Occipital lobe (tissue), 2 donors: ENCODE data around the gene MYO1D. TPM values are rescaled to one million over a fixed set of nuclear protein-coding genes. Genes with fewer than 3 reads are reported as not detected.

Experiments used
- DNase-seq: peaks from one replicate; lab custom pipeline; 2025; lab: John Stamatoyannopoulos, UW
- total RNA-seq: library from RNA; depleted of rRNA; stranded (reverse); fragments of >200 nt; gene quantifications from one replicate; pipeline ENCODE4 v1.2.3, GENCODE V29; 2014

MYO1D gene
- total RNA-seq, 1 donor from 2014 or later, result 61.0 TPM

DNA sequence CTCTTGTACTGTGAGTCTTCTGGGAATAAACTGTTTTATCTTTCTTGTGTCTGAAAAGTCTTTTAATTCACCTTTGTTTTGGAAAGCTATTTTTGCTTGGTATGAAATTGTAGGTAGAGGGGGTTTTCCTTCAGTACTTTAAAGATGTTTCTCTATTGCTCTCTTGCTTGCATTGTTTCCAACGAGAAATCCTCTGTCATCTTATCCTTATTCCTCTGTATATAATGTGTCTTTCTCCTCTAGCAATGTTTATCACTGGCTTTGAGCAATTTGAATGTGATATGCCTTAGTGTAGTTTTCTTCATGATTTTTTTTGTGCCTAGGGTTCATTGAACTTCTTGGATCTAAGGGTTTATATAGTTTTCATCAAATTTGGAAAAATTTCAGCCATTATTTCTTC lies 293.9 kb downstream of the MYO1D start:
- no peak for DNase-seq

DNA sequence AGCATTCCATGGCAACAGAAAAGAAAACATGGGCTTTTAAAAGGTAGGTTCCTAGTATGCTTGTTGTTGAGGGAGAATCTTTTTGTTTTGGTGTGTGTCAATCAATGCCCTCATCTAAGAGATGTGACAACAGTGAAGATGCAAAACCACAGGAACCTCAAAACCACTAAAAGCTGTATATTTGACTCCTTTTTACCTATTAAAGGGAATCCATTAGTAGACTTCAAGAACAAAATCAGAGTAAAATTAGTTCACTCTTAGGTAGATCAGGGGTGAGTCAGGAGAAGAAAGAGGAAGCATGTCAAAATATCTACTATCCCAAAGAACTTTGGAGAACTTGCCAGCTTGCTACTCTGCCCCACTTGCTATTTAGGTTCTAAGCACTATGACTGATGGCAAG lies 301.1 kb downstream of the MYO1D start:
- DNase-seq, result no peak

DNA sequence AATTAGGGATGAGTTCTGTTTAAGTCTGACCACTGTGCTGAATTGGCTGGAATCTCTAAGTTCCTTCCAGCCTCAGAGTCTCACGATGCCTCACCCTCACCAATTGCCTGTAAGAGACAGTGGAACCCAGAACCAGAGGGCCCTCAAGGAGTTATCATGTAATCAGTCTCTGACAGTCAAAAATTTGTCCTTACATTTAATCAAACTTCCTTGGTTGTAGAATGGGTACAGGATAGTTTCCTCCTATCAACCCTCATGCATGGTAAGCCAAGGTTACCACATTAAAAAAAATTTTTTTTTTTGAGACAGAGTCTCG lies 306.9 kb downstream of the MYO1D start:
- no peak for DNase-seq

DNA sequence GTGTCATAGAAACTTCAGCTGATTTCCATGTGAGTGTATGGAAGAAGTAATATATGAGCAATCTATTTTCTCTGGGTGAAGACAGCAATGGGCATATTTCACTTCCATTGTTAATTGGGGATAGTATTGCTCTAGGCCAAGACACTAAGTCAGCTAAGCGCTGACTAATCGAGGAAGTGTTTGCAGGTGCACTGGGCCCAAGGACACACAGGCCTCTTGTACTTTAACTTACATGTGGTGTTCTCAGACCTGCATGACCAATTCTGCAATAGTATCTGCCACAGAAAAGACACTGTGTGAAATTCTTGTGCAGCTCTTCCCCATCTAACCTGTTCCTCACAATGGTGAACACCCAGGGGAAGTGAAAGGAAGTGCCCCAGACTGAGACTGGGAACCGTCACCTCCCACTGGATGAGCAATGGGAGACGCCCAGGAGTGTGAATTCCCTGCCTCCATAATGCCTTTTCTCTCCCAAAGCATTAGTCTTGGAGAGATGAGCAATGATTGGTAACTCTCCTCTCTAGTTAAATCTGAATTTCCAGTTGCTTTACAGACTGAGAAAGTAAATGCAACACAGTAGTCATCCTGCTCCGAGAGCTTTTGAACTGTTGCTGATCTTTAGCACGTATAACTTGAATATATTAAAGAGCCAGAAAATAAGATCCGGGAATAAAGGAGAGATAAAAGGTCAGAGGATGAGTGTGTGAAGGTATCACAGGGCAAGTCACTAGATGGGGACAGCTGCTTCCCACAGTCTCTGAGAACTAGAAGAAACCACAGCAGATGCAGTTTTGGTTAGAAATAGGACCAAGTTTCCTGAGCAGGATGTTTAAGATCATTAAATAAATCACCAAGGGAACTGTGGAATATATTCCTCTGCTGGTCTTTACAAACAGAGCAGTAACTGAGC lies 307.5 kb downstream of the MYO1D start:
- no peak for DNase-seq

DNA sequence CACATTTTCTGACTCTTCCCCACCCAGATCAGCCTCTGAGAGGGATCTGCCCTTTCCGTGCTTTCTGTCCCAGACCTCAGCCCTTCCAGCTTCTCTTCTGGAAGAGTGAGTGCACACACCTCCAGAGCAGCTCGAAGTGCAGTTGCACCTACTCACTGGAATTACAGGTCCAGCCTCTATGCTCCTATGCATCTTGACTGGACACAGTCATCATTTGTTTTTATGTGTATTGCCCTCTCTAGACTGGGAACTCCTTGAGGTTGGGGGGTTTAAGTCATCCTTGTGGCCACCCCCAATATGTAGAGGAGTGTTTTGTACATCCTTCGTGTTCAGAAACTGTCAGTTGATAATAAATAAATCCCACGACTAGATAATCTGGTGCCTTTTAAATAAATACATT lies 308.2 kb downstream of the MYO1D start:
- no peak for DNase-seq

DNA sequence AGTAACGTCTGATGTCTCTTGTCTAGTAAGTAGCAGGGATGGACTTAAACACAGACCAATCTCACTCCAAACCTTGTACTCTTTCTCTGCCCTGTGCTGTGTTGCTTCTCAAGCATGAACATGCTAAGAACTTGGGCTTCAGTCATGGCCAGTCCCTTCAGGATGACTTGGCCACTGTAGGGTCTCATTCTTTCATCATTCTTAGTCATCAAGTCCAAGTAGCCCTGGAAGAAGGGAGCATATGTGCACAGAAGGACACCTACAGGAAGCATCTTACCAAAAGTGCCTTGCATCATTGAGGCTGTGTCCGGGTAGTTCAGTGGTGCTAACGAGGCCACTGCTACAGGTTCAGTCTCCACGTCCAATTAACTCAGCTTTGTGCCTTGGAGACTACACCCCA lies 309.4 kb downstream of the MYO1D start:
- DNase-seq, result no peak

DNA sequence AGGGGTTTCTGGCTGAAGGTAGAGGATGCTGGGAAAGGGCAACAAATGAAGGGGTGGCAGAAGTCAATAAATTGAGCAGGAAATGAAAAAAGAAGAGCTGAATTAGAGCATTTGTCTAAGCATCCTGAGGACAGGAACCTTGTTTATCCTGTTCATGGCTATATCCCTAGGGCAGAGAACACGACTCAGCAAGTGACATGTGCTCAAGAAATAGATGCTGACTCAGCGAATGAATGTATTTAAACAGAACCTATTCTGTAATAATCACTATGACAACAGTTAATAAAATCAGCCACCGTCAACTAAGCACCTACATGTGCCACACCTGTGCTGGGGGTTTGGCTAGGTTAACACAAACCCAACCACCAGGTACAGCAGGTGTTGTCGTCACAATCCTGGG lies 309.8 kb downstream of the MYO1D start:
- no peak for DNase-seq

DNA sequence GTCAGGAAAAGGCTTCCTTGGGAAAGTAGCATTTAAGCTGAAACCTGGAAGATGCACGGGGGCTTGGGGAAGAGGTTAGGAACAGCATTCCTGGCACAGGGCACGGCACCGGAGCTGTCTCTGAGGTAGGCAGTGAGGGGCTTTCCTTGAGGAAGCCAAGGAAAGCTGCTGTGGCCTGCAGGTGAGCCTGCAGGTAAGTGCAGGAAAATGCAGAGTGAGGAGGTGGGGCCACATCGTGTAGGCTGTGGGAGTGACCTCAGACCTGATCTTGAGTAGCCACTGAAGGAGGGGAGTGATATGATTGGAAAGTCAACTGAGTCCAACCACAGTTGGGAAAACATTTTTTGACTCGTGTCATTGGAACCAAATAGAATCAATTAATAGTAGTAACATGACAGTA lies 310.6 kb downstream of the MYO1D start:
- DNase-seq, result no peak

DNA sequence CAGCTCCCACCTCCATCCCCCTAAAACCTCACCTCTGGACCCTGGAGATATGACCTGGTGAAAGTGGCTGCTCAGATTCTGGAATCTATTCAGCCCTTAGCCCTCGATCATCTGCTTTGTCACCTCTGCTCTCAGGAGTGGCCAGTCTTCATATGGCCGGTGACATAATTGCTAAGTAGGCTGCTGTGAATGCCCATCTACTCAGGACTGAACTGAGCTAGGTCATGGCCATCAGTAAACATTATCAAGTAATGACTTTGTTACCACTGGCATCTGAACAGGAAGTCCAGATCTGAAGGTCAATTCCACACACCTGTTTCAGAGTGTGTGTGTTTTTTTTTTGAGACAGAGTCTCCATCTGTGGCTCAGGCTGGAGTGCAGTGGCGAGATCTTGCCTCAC lies 311.5 kb downstream of the MYO1D start:
- no peak for DNase-seq

DNA sequence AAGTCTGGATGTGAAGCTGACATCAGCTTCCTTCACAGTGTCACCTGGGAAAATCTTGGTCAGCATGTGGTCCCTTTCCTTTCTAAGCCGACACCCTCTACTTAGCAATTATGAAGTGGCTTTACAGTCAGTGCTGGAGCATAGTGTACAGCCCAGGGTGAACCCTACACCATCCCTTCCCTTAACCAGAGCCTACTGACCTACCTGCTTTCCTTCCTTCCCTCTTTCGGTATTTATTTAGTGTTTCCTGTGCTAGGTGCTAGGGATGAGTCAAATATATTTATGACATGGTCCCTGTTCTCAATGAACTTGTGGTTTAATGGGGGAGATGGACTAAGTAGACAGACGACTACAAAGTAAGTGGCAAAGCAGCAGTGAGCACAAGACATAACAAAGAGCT lies 312.6 kb downstream of the MYO1D start:
- no peak for DNase-seq

DNA sequence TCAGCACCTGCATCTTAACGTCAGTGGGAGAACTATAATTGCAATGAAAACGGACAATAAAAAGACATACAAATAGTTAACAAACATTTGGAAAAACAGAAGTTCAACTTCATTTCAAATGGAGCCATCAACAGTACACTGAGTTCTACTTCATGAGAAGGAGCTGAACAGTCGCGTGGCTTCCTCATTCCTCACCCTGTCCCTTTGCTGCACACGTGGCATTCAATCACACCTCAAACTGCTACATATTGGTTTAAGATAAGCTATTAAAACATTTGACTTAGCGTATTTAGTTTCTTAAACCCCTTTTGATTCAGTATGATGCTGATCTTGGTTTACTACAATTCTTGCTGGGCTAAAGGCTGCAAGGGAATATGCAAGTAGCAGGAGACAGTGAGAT lies 313.3 kb downstream of the MYO1D start:
- no peak for DNase-seq

DNA sequence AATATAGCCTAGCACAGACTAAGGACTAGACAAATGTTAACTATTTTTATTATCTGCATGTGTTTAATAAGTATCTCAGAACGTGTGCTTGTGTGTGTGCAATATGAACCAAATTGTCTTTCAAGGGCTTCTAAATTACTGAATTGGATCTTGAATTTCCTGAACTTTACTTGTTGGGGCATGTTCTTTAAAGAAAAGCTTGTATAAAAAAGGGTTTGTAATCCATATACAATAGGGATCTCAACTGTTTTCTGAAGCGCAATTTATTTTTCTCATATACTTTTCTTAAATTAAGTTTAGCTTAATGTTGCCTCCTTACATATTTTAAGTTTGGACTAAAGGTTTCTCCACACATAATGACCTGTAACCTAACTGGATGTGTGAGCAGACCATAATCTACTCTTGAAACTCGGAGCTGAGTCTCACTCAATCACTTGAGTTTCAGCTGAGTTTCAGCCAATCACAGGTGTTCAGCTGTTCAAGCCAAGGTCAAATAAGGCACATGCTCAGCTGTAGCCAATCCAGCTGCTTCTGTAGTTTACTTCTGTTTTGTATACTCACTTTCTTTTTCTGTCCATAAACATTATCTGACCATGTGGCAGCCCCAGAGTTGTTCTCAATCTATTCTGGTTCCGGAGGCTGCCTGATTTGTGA lies 317.8 kb downstream of the MYO1D start:
- no peak for DNase-seq

DNA sequence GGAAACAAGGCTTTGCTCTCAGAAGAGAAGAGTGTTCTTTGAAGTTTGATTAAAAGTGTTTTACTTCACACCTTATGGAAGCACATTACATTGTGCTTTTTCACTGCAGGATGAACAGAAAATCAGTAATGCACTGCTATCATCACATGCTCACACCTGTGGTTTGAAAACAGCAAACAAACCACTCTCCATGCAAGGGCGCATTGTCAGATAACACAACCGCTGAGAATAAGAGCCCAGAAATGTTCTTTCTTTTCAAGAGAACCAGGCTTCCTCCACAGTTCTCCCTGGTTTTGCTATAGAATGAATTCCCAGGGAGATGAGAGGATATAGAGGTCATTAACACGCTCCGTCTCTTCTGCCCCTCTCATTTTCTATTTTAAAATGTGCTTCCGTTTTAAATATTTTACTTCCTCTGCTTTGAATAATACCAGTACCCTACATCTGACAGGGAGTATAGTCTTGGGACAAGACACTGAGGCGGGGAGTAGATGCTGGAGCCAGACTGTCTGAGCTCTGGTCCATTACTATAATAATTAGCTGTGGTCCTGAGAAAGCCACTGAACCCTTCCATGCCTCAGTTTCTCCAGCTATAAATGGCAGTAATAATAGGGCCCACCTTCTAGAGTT lies 318.5 kb downstream of the MYO1D start:
- no peak for DNase-seq

DNA sequence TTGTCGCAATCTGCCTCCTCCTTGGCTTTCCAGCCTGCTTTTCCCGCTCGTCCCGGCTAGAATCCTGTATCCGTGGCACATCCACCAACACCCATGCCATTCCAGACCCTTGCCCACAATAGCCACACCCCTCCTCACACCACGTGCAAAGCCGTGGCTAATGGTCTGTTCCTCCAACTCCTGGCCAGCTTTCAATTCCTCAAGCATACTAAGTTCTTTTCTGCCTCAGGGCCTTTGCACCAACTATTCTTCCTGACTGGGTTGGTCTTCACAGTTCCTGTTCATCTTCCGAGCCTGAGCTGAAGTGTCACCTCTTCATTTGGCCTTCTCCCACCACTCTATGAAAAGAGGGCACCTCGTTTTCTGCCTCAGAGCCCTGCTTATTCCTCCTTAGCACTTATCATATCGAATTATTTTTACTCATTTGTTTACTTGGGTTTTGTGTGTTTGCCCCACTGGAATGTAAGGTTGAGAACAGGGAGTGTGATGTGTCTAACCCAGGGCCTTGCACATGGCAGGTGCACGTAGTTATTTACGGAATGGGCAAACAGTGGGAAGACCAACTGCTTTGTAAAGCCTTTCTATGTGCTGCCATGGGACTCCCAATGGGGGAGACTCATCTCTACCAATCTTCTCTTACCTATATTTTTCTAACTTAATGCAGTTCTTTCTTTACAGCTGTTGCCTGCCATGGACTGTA lies 321.2 kb downstream of the MYO1D start:
- DNase-seq, result no peak

DNA sequence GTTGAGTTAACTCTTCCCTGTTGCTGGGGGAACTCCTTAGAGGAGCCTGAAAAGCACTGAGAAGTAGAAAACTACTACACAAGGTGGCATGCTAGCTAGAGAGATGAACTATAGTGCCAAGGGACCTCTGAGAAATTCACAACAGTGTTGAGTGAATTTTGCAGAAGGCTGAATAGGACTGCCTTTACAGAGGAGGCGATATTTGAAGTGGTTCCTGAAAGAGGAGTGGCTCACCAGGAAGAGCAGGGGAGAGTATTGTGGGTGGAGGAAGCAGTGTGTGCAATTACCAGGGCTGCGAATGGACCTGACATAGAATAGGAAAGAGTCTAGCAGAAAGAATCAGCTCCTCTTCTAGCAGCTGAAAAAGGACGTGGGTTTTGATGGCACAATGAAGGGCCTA lies 323.8 kb downstream of the MYO1D start:
- no peak for DNase-seq

DNA sequence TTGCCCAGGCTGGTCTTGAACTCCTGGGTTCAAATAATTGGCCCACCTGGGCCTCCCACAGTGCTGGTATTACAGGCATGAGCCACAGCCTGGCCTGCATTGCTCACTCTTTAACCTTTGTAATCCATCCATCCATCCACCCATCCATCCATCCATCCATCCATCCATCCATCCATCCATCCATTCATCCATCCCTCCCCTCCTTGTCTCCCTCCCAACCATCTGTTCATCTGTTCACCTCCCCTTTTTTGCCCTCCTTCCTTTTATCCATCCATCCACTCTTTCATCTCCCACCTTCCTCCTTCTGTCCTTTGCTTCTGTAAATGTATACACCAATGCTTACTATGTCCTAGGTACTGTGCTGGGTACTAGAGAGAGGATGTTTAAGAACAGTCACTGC lies 324.6 kb downstream of the MYO1D start:
- DNase-seq, result no peak

DNA sequence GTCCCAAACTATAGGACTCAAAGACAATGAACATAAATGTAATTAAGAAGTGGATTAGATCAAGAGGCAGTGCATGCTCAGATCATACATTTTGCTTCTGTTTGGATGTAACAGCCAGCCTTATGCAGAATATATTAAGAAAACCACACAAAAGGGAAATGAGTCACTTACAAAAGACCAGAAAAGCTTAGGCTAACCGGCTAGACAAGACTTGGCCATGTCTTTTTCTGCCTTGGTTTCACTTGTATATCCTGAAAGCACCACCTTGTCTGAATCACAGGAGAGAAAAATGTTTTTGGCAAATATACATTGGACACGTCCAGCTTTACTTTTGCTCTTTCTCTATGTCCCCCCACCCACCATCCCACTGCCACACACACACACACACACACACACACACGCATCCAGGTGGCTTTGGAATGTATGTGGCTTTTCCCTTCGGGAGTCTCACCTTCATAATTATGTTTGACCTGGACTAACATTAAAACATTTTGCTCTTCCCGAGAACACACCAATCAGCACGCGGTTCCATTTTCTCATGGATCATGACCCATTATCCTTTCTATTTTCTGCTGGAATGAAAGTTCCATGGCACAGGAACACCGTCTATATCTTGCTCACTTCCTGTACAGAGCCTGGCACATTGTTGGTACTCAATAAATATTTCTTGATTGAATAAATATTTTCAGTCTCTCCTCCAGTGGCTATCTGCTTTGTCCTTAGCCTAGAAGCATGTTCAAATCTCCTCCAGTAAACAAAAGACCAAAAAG lies 325.6 kb downstream of the MYO1D start:
- DNase-seq, result no peak

DNA sequence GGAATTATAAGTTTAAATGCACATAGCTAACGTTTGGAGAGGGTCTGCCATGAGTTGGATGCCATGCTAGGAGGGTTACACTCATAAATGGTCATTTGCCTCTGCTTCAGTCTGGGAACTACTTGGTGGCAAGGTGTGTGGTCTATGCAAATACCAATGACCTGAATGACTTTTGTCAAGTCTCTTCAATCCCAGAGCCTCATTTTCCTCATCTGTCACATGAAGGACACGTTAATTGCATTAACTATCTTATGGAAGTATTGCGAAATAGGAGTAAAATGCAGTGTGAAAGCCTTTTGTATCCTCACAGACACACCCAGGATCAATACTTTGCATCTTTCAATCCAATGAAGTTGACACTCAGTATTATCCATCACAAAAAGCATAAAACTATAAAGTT lies 327.4 kb downstream of the MYO1D start:
- no peak for DNase-seq

DNA sequence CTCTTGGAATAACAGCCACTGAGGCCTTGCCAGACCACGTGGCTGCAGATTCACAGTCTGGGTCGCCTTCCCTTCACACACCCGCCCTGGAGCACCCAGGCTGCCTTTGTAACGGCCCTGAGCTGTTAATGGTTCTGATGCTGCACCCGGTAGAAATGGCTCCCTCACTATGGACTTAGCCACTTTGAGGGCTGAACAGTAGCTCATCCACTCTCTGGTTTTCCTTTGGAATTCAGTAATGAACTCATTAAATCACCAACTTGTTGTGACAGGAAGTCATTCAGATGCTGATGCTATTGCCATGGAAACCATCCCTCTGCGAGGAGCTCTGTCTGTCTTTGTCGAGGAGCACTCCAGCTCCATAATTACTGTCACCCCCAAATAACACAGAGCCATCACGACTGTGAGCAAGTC lies 330.9 kb downstream of the MYO1D start:
- DNase-seq, result peak; percentile 68

DNA sequence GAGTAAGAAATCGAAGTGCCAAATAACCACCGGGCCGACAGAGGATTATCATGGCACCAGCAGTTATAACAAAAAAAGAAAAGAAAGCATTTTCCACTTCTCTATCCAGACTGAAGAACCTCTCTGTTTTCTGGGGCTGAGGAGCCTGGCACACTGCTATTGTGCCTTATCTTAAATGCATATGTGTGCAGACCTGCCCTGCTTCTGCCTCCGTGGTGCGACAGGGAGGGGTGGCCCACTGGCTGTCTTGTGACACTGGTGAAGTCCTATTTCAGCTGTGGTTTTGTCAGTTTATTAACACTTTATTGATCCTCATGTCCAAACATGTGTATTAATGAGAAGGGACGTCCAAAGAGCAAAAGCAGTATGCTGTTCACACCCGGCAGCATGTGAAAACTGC lies 334.7 kb downstream of the MYO1D start:
- no peak for DNase-seq

DNA sequence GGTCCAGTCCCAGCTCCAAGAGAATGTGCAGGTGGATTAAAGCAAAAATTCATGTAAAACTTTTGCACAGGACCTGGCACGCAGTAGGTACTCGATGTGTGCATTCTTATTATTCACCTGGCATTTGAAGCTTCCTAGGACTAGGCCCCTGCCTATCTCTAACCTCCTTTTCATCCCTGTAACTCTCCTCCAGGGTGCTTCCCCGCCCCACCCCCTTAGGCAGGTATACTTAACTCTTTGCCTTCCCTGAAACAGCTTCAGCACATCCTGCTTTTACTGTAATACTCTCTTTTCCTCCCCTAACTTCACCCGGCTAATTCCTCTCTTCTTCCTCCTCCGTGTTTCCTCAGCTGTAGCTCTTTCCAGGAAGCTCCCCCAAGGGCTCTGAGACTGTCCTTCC lies 335.3 kb downstream of the MYO1D start:
- DNase-seq, result no peak
